GM21717 (cell line): ENCODE results near the gene ARFRP1.
"Not testable (repeated sequence)": the region's sequence is repeated elsewhere in the genome, so short reads cannot be mapped to it uniquely, and the experiment has no call there.

Experiments used
- ATAC-seq: cut with Tn5 transposase; IDR thresholded peaks from one replicate; pipeline ENCODE4 v1.9.1; 2021; ENCODE audit warnings: mild to moderate bottlenecking, moderate library complexity; ENCODE audit not compliant: unreplicated experiment

ARFRP1 gene

DNA sequence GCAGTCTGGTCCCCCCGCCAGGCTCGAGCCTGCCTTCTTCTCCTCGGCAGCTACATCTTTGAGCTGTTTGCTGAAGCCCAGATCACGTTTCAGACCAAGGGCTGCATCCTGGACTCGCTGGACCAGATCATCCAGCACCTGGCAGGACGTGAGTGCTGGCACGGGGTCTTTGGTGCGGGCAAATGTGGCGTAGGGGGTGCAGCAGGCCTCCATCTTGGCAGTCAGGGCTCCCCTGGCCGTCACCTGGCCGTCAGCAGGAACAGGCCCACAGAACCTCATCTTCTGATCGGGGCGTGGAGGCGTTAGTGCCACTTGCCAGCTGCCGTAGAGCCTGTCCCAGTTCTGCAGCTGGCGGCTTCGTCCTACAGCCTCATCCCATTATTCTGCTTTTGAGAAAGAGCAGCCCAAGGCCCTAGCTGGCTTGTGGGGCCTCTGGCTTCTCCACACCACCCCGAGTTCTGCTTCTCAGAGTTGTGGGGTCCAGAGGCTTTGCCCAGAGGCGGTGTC is 27.9 kb downstream of the ARFRP1 start:
- ATAC-seq: no peak

DNA sequence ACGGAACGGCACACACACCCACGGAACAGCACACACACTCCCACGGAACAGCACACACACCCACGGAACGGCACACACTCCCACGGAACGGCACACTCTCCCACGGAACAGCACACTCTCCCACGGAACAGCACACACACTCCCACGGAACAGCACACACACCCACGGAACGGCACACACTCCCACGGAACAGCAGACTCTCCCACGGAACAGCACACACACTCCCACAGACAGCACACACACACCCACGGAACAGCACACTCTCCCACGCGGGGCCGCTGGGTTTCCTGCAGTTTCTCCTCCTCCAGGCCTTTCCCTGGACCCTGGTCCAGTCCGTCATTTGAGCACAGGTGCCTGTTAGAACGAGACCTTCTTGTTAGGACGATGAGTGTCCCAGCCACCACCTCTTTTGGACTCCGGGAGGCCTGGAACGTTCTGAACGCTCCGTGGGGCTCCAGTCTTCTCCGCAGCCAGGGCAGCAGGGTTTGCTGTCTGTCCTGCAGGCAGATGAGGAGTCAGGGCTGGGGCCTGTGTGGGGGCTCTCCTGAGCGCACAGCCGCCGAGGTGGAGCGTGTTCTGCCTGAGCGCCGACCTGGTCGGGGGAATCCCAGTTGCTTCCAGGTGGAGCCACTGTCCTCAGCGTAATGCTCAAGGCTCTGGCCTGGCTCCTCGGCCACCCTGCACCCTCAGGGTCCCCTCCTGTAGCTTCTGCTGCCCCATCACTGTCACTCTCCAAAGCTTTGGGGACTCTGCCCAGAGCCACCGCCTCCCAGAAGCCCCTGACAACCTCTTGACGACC is 28.9 kb downstream of the ARFRP1 start:
- no peak for ATAC-seq

DNA sequence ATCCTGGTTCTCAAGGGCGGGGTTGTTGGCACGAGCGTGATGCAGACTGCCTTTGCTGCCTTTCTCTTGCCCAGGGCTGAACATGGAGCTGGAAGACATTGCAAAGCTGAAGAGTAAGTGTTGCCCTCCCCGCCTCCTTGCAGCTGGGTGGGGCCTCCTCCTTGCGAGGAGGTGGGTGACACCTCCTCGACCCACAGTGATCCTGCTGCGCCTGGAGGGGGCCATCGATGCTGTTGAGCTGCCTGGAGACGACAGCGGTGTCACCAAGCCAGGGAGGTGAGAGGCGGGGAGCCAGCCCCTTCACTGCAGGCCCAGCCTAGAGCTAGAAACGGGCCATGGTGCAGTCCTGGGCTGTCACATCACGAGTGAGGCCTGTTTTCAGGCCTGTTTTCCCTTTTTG is 29.7 kb downstream of the ARFRP1 start:
- no peak for ATAC-seq

GRCh38 chr20:63675681-63676368 is 32.0 kb downstream of the ARFRP1 start:
- ATAC-seq: no peak

GRCh38 chr20:63673951-63674350 is 33.8 kb downstream of the ARFRP1 start:
- ATAC-seq: no peak

GRCh38 chr20:63672666-63673065 is 35.1 kb downstream of the ARFRP1 start:
- ATAC-seq: no peak

- not testable (repeated sequence) for ATAC-seq
Measured at GRCh38 chr20:63671695-63672094, 36.1 kb downstream of the ARFRP1 start.

- ATAC-seq: no peak
Measured at GRCh38 chr20:63668351-63668750, 39.4 kb downstream of the ARFRP1 start.

GRCh38 chr20:63667858-63668257 is 39.9 kb downstream of the ARFRP1 start:
- no peak for ATAC-seq

DNA sequence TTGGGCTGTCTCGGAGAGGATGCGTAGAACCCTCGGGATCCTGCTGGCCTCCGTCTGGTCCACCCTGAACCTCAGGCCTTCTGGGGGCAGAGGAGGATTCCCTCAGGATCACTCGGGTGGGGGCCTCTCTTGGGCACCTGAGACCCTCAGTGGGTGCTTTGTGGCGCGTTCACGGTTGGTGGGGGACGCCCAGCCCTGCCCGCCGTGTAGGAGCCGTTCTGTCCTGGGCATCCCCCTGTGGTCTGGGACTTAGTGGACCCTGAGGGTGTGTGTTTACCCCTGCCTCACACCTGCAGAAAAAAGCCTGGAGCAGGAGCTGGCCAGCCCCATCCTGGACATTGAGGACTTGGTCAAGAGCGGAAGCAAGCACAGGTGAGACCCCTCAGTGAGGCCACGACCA is 42.1 kb downstream of the ARFRP1 start:
- no peak for ATAC-seq

DNA sequence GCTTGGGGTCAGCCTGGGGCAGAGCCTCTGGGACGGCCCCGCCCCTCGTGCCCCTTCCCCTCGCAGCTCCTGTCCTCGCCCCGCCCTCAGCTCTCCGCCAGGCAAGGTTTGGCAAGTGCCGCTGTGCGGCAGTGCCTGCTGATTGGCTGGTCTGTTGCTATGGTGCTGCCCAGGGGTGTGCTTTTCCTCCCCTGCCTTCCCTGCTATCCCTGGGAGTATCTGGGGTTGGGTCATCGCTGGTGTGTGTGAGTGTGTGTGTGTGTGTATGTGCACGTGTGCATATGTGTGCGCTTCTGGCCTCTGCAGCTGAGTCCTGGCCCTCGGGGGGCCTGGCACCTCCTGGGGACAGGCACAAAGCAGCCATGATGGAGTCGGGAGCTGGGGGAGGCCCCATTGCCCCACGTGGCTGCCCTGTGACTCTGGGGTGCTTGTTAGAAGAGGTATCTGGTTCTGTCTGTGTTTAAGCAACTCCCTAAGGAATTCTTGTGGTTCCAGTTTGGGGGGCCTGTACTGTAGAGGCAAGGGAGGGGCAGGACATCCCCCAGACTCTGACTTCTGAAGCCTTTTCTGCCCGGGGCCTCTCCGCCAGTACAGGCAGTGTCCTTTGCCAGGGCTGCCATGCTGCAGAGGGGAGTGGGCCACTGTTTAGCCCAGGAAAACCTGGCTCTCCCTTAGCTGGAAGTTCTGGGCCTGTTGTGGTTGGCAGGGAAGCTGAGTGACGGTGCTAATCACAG is 42.7 kb downstream of the ARFRP1 start:
- no peak for ATAC-seq

- no peak for ATAC-seq
Measured at GRCh38 chr20:63664143-63664851, 43.5 kb downstream of the ARFRP1 start.

- no peak for ATAC-seq
Measured at GRCh38 chr20:63663332-63664066, 44.3 kb downstream of the ARFRP1 start.

DNA sequence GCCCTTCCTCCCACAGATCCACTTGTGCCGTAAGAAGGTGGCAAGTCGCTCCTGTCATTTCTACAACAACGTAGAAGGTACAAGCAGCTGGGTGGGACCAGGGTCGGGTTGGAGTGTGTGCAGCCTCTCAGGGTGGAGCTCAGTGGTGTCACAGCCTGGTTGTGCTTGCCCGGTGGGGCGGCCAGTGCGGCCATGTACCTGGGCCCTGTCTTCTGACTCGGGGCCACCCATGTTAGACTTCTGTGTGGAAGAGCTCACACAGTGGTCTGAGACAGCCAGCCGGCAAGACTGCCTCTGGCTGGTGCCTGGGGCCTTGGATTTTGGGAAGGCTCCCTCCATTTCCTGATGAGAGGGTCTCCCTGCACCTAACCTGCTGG is 45.0 kb downstream of the ARFRP1 start:
- no peak for ATAC-seq

- no peak for ATAC-seq
Measured at GRCh38 chr20:63661959-63662812, 45.6 kb downstream of the ARFRP1 start.

- ATAC-seq: no peak
Measured at GRCh38 chr20:63661108-63661507, 46.7 kb downstream of the ARFRP1 start.

DNA sequence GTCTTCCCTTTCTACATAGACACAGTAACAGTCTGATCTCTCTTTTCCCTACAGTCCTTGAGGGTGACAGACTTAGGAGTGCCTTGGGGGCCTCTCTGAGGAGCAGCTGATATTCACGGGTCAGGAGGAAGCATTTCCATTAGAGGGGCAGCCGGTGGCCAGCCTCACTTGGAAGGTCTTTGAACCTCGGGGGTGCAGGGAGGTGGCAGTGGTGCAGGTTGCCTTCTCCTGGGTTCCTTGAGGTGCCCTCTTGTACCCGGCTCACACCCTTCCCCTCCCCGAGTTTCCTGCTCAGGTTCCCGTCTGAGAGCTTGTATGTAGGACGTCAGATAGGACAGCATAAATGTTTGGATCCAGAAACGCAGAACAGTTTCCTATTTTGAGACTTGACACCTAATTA is 47.2 kb downstream of the ARFRP1 start:
- ATAC-seq: no peak

DNA sequence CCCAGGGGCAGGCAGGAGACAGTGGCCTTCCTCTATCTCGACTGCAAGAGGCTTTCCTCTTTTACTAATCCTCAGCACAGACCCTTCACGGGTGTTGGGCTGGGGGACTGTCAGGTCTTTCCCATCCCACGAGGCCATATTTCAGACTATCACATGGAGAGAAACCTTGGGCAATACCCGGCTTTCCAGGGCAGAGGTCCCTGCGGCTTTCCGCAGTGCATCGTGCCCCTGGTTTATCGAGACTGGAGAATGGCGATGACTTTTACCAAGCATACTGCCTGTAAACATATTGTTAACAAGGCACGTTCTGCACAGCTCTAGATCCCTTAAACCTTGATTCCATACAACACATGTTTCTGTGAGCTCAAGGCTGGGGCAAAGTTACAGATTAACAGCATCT is 47.6 kb downstream of the ARFRP1 start:
- ATAC-seq: not testable (repeated sequence)

DNA sequence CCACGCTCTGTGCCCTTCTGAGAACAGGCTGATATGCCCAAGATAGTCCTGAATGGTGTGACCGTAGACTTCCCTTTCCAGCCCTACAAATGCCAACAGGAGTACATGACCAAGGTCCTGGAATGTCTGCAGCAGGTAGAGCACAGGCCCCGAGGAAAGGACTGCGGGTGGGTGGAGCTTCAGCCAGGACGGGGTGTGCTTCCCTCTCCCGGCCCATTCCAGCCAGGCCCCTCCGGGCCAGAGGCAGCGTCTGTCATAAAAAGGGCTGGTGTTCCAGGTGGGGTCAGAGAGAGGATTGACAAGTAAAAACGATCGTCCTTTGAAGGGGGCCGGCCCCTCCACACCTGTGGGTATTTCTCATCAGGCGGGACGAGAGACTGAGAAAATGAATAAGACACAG is 48.4 kb downstream of the ARFRP1 start:
- ATAC-seq: no peak
